Fibroblast of mammary gland (primary cell): Measurements from ENCODE around the gene ARHGEF10L.

Experiments
- DNase-seq: peaks from one replicate; pipeline ENCODE4 v3.0.0-alpha.2; 2010; ENCODE audit warnings: low read depth
- H3K4me3 ChIP-seq: 2 replicates; pipeline ENCODE4 v1.5.1; 2011; ENCODE audit warnings: low read depth, mild to moderate bottlenecking, low read length, moderate library complexity; ENCODE audit not compliant: control insufficient read depth
- TF ChIP-seq, protein P1 (sequence below): conservative IDR thresholded peaks from 2 replicates; pipeline ENCODE4 v1.5.1; 2011; ENCODE audit warnings: low read depth, low read length, inconsistent platforms; ENCODE audit not compliant: control insufficient read depth, insufficient read depth

ARHGEF10L gene

DNA sequence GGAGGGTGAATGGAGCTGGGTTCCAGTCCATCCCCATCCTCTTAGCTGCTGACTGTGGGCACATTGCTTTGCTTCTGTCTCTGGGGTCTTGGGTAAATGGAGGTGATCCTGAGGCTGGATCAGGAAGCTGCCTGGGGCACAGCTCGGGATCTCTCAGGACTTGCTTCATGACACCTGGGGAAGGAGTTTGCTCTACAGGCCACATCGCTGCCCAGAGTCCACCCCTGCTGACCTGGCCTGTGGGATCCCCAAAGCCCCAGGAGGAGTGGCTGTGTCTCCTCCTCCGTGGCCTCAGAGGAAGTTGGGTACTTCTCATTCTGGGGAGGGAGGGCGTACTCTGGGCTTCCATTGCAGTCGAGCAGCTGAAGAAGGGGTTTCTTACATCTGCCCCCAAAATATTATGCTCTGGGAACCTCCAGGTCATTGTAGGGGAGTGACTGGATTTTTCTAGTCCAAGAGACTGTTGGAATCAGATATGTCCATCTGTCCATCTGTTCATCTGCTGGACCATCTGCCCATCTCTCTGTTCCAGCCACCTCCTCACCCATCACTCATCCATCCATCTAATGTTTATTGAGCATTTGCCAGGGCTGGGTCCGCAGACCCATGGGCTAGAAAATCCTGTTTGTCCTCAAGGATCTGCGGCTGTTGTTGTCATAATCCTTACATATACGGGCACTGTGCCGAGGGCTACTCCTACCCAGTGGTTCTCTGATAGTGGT is 45.9 kb downstream of the ARHGEF10L start:
- TF ChIP-seq, protein P1, sequence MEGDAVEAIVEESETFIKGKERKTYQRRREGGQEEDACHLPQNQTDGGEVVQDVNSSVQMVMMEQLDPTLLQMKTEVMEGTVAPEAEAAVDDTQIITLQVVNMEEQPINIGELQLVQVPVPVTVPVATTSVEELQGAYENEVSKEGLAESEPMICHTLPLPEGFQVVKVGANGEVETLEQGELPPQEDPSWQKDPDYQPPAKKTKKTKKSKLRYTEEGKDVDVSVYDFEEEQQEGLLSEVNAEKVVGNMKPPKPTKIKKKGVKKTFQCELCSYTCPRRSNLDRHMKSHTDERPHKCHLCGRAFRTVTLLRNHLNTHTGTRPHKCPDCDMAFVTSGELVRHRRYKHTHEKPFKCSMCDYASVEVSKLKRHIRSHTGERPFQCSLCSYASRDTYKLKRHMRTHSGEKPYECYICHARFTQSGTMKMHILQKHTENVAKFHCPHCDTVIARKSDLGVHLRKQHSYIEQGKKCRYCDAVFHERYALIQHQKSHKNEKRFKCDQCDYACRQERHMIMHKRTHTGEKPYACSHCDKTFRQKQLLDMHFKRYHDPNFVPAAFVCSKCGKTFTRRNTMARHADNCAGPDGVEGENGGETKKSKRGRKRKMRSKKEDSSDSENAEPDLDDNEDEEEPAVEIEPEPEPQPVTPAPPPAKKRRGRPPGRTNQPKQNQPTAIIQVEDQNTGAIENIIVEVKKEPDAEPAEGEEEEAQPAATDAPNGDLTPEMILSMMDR, result no peak
- no peak overlapping the region for H3K4me3 ChIP-seq

DNA sequence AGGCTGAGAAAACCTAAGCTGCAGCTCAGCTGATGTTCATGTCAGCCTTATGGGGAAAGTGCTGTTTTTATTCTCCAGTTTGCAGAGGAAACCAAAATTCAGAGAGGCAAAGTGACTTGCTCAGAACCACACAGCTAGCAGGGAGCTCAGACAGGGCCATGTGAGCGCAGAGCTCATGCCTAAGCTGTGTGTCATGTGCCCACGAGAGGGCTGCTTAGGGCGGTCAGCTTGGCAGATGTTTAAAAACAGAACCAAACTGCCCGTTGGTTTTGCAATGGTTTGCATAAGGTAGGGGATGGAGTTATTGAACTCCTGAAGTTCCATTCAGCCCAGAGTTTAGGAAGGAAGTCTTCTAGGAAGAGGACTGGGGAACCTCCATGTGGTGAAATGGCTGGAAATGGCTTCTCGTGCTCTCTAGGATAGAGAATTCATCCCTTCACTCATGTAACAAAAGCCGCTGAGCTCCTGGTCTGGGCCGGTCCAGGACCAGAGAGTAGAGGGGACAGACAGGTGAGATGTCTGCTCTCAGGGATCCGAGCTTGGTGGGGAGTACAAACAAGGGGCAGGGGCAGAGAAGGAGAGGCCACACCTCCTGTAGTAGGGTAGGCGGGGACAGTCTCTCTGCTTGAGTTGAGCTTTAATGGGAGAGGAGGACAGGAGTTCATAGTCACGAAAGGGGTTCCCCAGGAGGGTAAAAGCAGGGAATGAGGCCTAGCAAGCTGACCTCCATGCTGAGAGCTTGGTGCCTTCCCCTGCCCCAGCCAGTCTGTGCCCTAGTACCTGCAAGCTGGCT is 46.9 kb downstream of the ARHGEF10L start:
- no peak overlapping the region for H3K4me3 ChIP-seq
- TF ChIP-seq, protein P1, result no peak
- peak; percentile 90 for DNase-seq

More for the DNA sequence above, 45.9 kb downstream of the ARHGEF10L start:
- DNase-seq, result no peak

DNA sequence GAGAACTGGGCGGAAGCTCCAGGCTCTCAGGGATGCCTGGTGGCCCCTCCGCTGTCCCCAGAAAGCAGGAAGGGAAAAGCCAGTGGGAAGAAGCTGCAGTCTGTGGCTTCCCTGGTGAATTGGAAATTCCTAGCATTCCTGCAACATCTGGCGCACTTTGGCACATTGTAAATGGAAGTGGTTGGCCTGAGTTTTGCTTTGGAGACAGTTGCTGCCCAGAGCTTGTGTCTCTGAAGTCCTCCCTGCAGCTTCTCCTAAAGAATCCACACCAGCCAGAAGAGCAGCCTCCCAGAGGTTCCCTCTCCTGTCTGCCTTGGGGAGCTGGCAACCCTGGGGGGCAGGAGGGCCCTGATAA is 48.2 kb downstream of the ARHGEF10L start:
- TF ChIP-seq, protein P1, result no peak
- DNase-seq, result peak; percentile 71
- no peak overlapping the region for H3K4me3 ChIP-seq

DNA sequence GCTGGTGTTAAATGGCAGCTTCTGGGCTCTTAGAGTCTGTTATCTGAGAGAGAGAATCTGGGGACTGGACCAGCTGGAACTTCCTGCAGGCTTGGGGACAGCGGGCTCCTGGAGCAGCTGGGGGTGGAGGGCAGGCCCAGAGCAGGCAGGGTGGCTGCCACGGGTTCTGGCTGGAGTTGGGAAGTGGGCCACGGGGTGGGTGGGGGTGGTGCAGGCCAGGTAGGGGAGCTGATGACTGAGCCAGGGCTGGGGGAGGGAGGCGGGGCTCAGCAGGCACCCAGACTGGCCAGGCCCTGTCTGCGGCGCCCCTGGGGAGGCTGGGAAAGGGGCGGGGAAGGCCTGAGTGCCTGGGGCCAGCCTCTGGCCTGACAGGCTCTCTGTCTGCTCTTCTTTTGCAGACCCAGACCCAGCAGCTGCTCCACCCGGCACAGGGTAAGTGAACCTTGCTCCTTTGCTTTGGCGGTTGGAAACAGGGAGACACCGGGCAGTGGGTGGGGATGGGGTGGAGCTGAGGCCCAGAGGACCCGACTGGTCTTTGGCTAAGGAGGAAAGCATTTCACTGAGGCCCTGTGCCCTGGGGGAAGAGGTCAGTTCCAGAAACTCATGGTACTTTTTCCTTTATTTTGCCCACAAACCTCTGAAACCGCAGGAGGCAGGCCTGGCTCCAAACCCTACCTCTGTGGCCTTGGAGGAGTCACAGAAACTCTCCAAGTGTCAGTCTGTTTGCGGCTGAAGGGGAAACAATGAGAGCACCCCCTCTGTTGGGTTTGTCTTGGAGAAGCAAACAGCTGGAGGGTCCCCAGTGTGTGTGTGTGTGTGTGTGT is 48.8 kb downstream of the ARHGEF10L start:
- no peak overlapping the region for H3K4me3 ChIP-seq
- DNase-seq, result peak; percentile 48
- TF ChIP-seq, protein P1, result no peak

DNA sequence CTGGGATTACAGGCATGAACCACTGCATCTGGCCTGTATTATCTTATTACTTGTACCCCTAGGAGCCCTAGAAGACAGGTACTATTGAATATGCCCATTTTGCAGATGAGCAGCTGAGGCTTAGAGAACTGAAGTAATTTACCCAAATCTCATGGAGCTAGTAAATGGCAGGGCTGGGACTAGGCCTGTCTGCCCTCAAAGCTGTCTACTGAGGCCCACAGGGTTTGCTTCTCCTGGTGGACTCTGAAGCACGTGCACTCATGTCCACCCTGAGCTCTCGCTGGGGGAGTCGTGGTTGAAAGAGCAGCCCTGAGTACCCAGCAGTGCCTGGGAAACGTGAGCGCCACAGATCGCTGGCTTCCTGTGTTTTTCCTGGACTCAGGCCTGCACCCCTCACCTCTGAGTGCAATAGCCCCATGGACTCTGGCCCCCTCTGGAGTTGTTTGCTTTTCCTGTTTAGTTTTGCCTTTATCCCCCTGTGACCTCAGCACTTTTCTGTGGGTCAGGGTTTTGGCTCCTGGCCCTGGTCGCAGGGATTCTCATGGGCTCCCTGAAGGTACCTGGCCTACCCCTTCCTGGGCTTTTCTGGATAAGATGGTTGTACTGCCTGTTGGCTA is 52.4 kb downstream of the ARHGEF10L start:
- DNase-seq, result no peak
- TF ChIP-seq, protein P1, result no peak
- H3K4me3 ChIP-seq, result no peak overlapping the region

DNA sequence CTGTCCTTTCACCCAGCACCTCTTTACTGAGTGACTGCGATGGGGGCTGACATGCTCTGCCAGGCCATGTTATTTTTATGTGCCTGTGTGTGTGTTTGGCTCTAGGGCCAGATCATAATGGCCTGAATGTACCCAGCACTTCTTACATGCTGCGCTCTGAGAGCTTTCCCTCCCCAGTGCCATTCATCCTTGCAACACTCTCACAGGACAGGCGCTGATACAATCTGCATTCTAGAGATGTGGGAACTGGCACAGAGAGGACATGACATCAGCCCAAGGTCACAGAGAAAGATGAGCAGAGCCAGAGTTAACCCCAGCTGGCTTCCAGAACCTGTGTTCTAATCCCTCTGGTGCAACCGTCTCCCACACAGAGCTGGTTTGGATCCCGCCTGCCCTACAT is 54.5 kb downstream of the ARHGEF10L start:
- TF ChIP-seq, protein P1, result no peak
- no peak overlapping the region for H3K4me3 ChIP-seq
- DNase-seq, result peak; percentile 38
